Neural cell (in vitro differentiated cells): ENCODE data around the gene DCLK1. TPM values are rescaled to one million over a fixed set of nuclear protein-coding genes. Genes with fewer than 3 reads are reported as not detected.

Experiments
- H2AFZ ChIP-seq: fragments of 200-600, 300-800 bp; sonication (generic), shearing (Covaris generic); 2 replicates; pipeline ENCODE4 v1.6.0; 2014; ENCODE audit warnings: low read depth, mild to moderate bottlenecking, antibody characterized with exemption, low read length, moderate library complexity
- H3F3A ChIP-seq: fragments of 200-600 bp; shearing (Covaris generic); 2 replicates; pipeline ENCODE4 v1.6.1; 2016; ENCODE audit warnings: mild to moderate bottlenecking, moderate library complexity, mixed read lengths, antibody characterized with exemption, low read length; ENCODE audit not compliant: insufficient read depth, poor library complexity, severe bottlenecking
- H3K27ac ChIP-seq: fragments of 200-600, 300-800 bp; sonication (generic), shearing (Covaris generic); 2 replicates; pipeline ENCODE4 v1.5.1; 2014; ENCODE audit warnings: mild to moderate bottlenecking, low read length, moderate library complexity
- H3K27me3 ChIP-seq: fragments of 300-800, 200-600 bp; sonication (generic), shearing (Covaris generic); 2 replicates; pipeline ENCODE4 v1.6.0; 2014; ENCODE audit warnings: mild to moderate bottlenecking, low read depth, low read length, moderate library complexity; ENCODE audit not compliant: insufficient read depth
- H3K36me3 ChIP-seq: fragments of 300-800, 200-600 bp; sonication (generic), shearing (Covaris generic); 2 replicates; pipeline ENCODE4 v1.5.1; 2014; ENCODE audit warnings: mild to moderate bottlenecking, antibody characterized with exemption, low read length, moderate library complexity; ENCODE audit not compliant: insufficient read depth
- H3K4me2 ChIP-seq: fragments of 300-800, 200-600 bp; sonication (generic), shearing (Covaris generic); 2 replicates; pipeline ENCODE4 v1.6.0; 2014; ENCODE audit warnings: mild to moderate bottlenecking, low read length
- H3K4me3 ChIP-seq: fragments of 300-800, 200-600 bp; sonication (generic), shearing (Covaris generic); 2 replicates; pipeline ENCODE4 v1.5.1; 2014; ENCODE audit warnings: mild to moderate bottlenecking, low read length, moderate library complexity
- H3K79me2 ChIP-seq: fragments of 200-600 bp; shearing (Covaris generic); replicated peaks from 2 replicates; pipeline ENCODE4 v1.6.0; 2014; ENCODE audit warnings: mild to moderate bottlenecking, low read length, moderate library complexity; ENCODE audit not compliant: insufficient read depth
- H3K9ac ChIP-seq: fragments of 300-800, 200-600 bp; sonication (generic), shearing (Covaris generic); 2 replicates; pipeline ENCODE4 v1.6.1; 2016; ENCODE audit warnings: mild to moderate bottlenecking, low read length, mixed read lengths
- H3K9me2 ChIP-seq: fragments of 200-600 bp; shearing (Covaris generic); 2 replicates; pipeline ENCODE4 v1.6.1; 2016; ENCODE audit warnings: mild to moderate bottlenecking, low read length, mixed read lengths; ENCODE audit not compliant: insufficient read depth
- H3K9me3 ChIP-seq: fragments of 200-600, 300-800 bp; sonication (generic), shearing (Covaris generic); 2 replicates; pipeline ENCODE4 v1.6.1; 2016; ENCODE audit warnings: mild to moderate bottlenecking, mixed run types, low read length, moderate library complexity, mixed read lengths
- H4K20me1 ChIP-seq: fragments of 200-600 bp; shearing (Covaris generic); 2 replicates; pipeline ENCODE4 v1.6.1; 2016; ENCODE audit warnings: mild to moderate bottlenecking, mixed run types; ENCODE audit not compliant: insufficient read depth
- CTCF ChIP-seq: fragments of 450-650 bp; IDR thresholded peaks from 2 replicates; pipeline ENCODE4 v1.5.1; 2014; ENCODE audit warnings: antibody characterized with exemption, mild to moderate bottlenecking, moderate library complexity; ENCODE audit not compliant: poor library complexity, severe bottlenecking
- EP300 ChIP-seq: fragments of 450-650 bp; conservative IDR thresholded peaks from 2 replicates; pipeline ENCODE4 v1.6.1; 2014; ENCODE audit warnings: antibody characterized with exemption, mild to moderate bottlenecking, moderate library complexity; ENCODE audit not compliant: poor library complexity, severe bottlenecking
- EZH2 ChIP-seq: fragments of 200-600, 300-800 bp; shearing (Covaris generic), sonication (generic); IDR thresholded peaks from 2 replicates; pipeline ENCODE4 v1.6.1; 2014; ENCODE audit warnings: antibody characterized with exemption, low read length, borderline replicate concordance, mild to moderate bottlenecking; ENCODE audit not compliant: insufficient read depth, poor library complexity, severe bottlenecking
- MXI1 ChIP-seq: fragments of 450-650 bp; conservative IDR thresholded peaks from 2 replicates; pipeline ENCODE4 v1.6.1; 2014; ENCODE audit warnings: antibody characterized with exemption, mild to moderate bottlenecking; ENCODE audit not compliant: poor library complexity, severe bottlenecking
- POLR2AphosphoS5 ChIP-seq: IDR thresholded peaks from 2 replicates; pipeline ENCODE4 v1.6.1; 2012
- RAD21 ChIP-seq: fragments of 450-650 bp; conservative IDR thresholded peaks from 2 replicates; pipeline ENCODE4 v1.6.1; 2014; ENCODE audit warnings: antibody characterized with exemption, mild to moderate bottlenecking, moderate library complexity
- SMC3 ChIP-seq: fragments of 450-650 bp; conservative IDR thresholded peaks from 2 replicates; pipeline ENCODE4 v1.6.1; 2014; ENCODE audit warnings: antibody characterized with exemption, mild to moderate bottlenecking, moderate library complexity; ENCODE audit not compliant: poor library complexity
- TAF1 ChIP-seq: IDR thresholded peaks from 2 replicates; pipeline ENCODE4 v1.6.1; 2012; ENCODE audit warnings: low read depth
- polyA plus RNA-seq: library from polyadenylated mRNA; depleted of rRNA; stranded (reverse); fragments of >200 nt; gene quantifications from 2 replicates; pipeline ENCODE4 v1.2.3, GENCODE V29; 2014
- TF ChIP-seq, protein P1 (sequence below): IDR thresholded peaks from 2 replicates; pipeline ENCODE4 v1.6.1; 2012; ENCODE audit warnings: borderline replicate concordance

Gene DCLK1
- polyA plus RNA-seq, 1 donor from 2014 or later: 124 TPM

- no peak overlapping the region for H2AFZ ChIP-seq
- H3K4me3 ChIP-seq: no peak overlapping the region
- no peaks in the 10 kb centered on the region for H3K9me3 ChIP-seq
Measured at GRCh38 chr13:35859981-35860380, 271.2 kb downstream of the DCLK1 start.

GRCh38 chr13:35858665-35859064, 272.5 kb downstream of the DCLK1 start:
- H4K20me1 ChIP-seq: no peaks in the 10 kb centered on the region
- H3K36me3 ChIP-seq: no peaks in the 10 kb centered on the region
- H3K27ac ChIP-seq: no peak overlapping the region
- H3K9ac ChIP-seq: no peak overlapping the region
- no peak overlapping the region for H3K4me3 ChIP-seq
- no peaks in the 10 kb centered on the region for H3K9me3 ChIP-seq
- no peak overlapping the region for H2AFZ ChIP-seq
- H3F3A ChIP-seq: no peaks in the 10 kb centered on the region
- no peaks in the 10 kb centered on the region for H3K27me3 ChIP-seq
- no peak overlapping the region for H3K4me2 ChIP-seq
- H3K9me2 ChIP-seq: no peaks in the 10 kb centered on the region
- TF ChIP-seq TAF1 (no peak), MXI1 (no peak), RAD21 (no peak), EP300 (no peak), CTCF (no peak), EZH2 (no peak), SMC3 (no peak), POLR2AphosphoS5 (no peak)
- TF ChIP-seq, protein P1, sequence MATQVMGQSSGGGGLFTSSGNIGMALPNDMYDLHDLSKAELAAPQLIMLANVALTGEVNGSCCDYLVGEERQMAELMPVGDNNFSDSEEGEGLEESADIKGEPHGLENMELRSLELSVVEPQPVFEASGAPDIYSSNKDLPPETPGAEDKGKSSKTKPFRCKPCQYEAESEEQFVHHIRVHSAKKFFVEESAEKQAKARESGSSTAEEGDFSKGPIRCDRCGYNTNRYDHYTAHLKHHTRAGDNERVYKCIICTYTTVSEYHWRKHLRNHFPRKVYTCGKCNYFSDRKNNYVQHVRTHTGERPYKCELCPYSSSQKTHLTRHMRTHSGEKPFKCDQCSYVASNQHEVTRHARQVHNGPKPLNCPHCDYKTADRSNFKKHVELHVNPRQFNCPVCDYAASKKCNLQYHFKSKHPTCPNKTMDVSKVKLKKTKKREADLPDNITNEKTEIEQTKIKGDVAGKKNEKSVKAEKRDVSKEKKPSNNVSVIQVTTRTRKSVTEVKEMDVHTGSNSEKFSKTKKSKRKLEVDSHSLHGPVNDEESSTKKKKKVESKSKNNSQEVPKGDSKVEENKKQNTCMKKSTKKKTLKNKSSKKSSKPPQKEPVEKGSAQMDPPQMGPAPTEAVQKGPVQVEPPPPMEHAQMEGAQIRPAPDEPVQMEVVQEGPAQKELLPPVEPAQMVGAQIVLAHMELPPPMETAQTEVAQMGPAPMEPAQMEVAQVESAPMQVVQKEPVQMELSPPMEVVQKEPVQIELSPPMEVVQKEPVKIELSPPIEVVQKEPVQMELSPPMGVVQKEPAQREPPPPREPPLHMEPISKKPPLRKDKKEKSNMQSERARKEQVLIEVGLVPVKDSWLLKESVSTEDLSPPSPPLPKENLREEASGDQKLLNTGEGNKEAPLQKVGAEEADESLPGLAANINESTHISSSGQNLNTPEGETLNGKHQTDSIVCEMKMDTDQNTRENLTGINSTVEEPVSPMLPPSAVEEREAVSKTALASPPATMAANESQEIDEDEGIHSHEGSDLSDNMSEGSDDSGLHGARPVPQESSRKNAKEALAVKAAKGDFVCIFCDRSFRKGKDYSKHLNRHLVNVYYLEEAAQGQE: no peak
- H3K79me2 ChIP-seq: no peaks in the 10 kb centered on the region

More at GRCh38 chr13:35859981-35860380, 271.2 kb downstream of the DCLK1 start:
- Histone ChIP-seq H3K4me2 (no peak overlapping the region), H3K9me2 (no peaks in the 10 kb centered on the region), H3F3A (no peaks in the 10 kb centered on the region), H3K9ac (no peak overlapping the region), H3K27ac (no peak overlapping the region), H3K36me3 (no peaks in the 10 kb centered on the region), H3K27me3 (no peaks in the 10 kb centered on the region), H3K79me2 (no peaks in the 10 kb centered on the region), H4K20me1 (no peaks in the 10 kb centered on the region)
- no peak for TF ChIP-seq MXI1
- TF ChIP-seq RAD21: no peak
- no peak for TF ChIP-seq SMC3
- no peak for TF ChIP-seq TAF1
- no peak for TF ChIP-seq POLR2AphosphoS5
